ENCODE data around the gene TBX2.
"Not testable (repeated sequence)": the region's sequence is repeated elsewhere in the genome, so short reads cannot be mapped to it uniquely, and the experiment has no call there.

TBX2 gene

GRCh38 chr17:61436273-61436672, 36.6 kb downstream of the TBX2 start:
- DNase-seq = no peak

GRCh38 chr17:61436995-61437704, 37.5 kb downstream of the TBX2 start:
- no peak for DNase-seq

- no peak for DNase-seq
Measured at GRCh38 chr17:61440697-61441096, 41.1 kb downstream of the TBX2 start.

- DNase-seq = not testable (repeated sequence)
Measured at GRCh38 chr17:61441507-61441906, 41.9 kb downstream of the TBX2 start.

GRCh38 chr17:61442136-61442775, 42.6 kb downstream of the TBX2 start:
- DNase-seq = no peak

- no peak for DNase-seq
Measured at GRCh38 chr17:61442878-61443474, 43.3 kb downstream of the TBX2 start.

GRCh38 chr17:61443475-61443882, 43.8 kb downstream of the TBX2 start:
- DNase-seq = no peak

- no peak for DNase-seq
Measured at GRCh38 chr17:61444075-61444474, 44.4 kb downstream of the TBX2 start.

GRCh38 chr17:61444831-61445230, 45.2 kb downstream of the TBX2 start:
- no peak for DNase-seq

GRCh38 chr17:61447358-61447757, 47.7 kb downstream of the TBX2 start:
- DNase-seq = no peak

GRCh38 chr17:61448042-61448441, 48.4 kb downstream of the TBX2 start:
- DNase-seq = no peak

- DNase-seq = not testable (repeated sequence)
Measured at GRCh38 chr17:61449140-61449539, 49.5 kb downstream of the TBX2 start.

- no peak for DNase-seq
Measured at GRCh38 chr17:61449707-61450640, 50.3 kb downstream of the TBX2 start.

- DNase-seq = no peak
Measured at GRCh38 chr17:61450641-61451537, 51.2 kb downstream of the TBX2 start.

- no peak for DNase-seq
Measured at GRCh38 chr17:61451538-61452300, 52.1 kb downstream of the TBX2 start.

GRCh38 chr17:61452301-61453290, 53.0 kb downstream of the TBX2 start, which contains the start of gene TBX4:
Gene TBX4, plus strand, starts transcription at chr17:61452422. Its CDS starts 4,069 bp downstream, at chr17:61456491.
- DNase-seq = no peak

GRCh38 chr17:61453566-61454380, 54.1 kb downstream of the TBX2 start:
- DNase-seq = no peak

GRCh38 chr17:61454381-61455323, 55.0 kb downstream of the TBX2 start:
- DNase-seq = no peak
